C4-2B (cell line): ENCODE measurements around the gene OR13C9.

Experiments
- CTCF ChIP-seq: fragments of 450-650 bp; conservative IDR thresholded peaks from 2 replicates; pipeline ENCODE4 v1.5.1; 2017; ENCODE audit warnings: mild to moderate bottlenecking
- ZFX ChIP-seq: fragments of 450-650 bp; IDR thresholded peaks from 2 replicates; pipeline ENCODE4 v1.6.1; 2017

DNA sequence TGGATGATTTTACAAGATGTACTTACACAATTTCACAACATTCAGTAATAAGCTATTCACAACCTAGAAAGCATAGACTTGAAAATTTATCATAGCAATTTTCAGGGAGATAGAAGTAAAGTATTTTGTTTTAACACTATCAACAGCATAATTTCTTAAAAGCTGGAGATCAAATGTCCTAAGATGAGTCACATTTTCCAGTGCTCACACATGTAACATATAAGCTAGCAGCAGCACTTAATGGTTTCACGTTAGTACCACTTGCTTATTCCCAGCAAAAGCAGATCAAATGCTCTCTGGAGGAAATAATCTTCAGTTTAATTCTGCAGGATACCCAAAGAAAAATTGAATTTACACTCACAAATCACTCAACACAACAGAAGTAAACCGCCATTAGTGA is 42.5 kb downstream of the OR13C9 start:
- TF ChIP-seq CTCF (no peak), ZFX (no peak)
